ENCODE results near the gene SAMD11.

- TF ChIP-seq CTCF (IDR thresholded peaks at IDR 0.05 in 8 of 11, conservative IDR thresholded peaks at IDR 0.05 in 3 of 11) (no peak), POLR2AphosphoS5 (IDR thresholded peaks at IDR 0.05) (no peak)
These were observed 12.9 kb downstream of the SAMD11 start for GRCh38 chr1:936348-937264.

Data from spleen (tissue), 7 donors.